K562 (cell line): ENCODE results near the gene SEZ6L. TPM values are rescaled to one million over a fixed set of nuclear protein-coding genes. Genes with fewer than 3 reads are reported as not detected.
A peak's percentile ranks its signal among the peaks of the same experiment; 100 is the strongest.

ENCODE experiments used
- ATAC-seq: fragments of 200-7000 bp; cut with Tn5 transposase; 3 replicates; pipeline ENCODE4 v1.9.1; 2020; ENCODE audit warnings: moderate library complexity
- BruUV-seq: library from RNA; stranded (reverse); fragments of 400-500 nt; replicated peaks from 2 replicates; lab custom pipeline; 2021; lab: Mats Ljungman, UMichigan
- CTCF ChIA-PET: fragments of 300-600 bp; formaldehyde crosslinking; extraction: SDS; loops from one replicate; lab custom pipeline; 2021; ENCODE audit warnings: low intra/inter-chr PET ratio; lab: Yijun Ruan, JAX
- POLR2A ChIA-PET: fragments of 300-600, 350-650 bp; sonication (Branson Sonifier 250); formaldehyde crosslinking; extraction: SDS; loops from one replicate; lab custom pipeline; 2021; ENCODE audit warnings: antibody characterized with exemption, inconsistent platforms; lab: Yijun Ruan, JAX
- DNase-seq, 4 experiments: peaks; one replicate each; pipeline versions ENCODE4 v3.0.0 to v3.0.0-alpha.2; 2011 to 2018; ENCODE audit warnings: low spot score in 3 of 4, mixed read lengths in 3 of 4; ENCODE audit errors: extremely low read depth in 1 of 4
- FAIRE-seq: peaks from 2 replicates; lab custom pipeline; 2011; peaks lifted over from hg19 to GRCh38; lab: Jason Lieb, UNC
- H2AFZ ChIP-seq: 2 replicates; pipeline ENCODE4 v1.6.0; 2011; ENCODE audit warnings: low read depth, low read length, control low read depth, inconsistent platforms
- H3K27ac ChIP-seq: fragments of 200-600 bp; 3 replicates; pipeline ENCODE4 v1.8.0; 2011; ENCODE audit warnings: low read depth, mild to moderate bottlenecking, control low read depth, inconsistent platforms, low read length, moderate library complexity, mixed read lengths; ENCODE audit errors: extremely low read depth
- H3K27me3 ChIP-seq, 2 experiments: fragments of 300-600 bp in 1 of 2; 2 replicates in 1 of 2; 3 replicates in 1 of 2; pipeline versions ENCODE4 v1.6.0 to v1.8.0; 2011; ENCODE audit warnings: inconsistent platforms in 2 of 2, low read length in 2 of 2, mild to moderate bottlenecking in 1 of 2, mixed read lengths in 1 of 2, moderate library complexity in 1 of 2; ENCODE audit not compliant: control insufficient read depth in 2 of 2, insufficient read depth in 2 of 2
- H3K36me3 ChIP-seq: fragments of 300-600 bp; 3 replicates; pipeline ENCODE4 v1.8.0; 2011; ENCODE audit warnings: mild to moderate bottlenecking, low read length, inconsistent platforms; ENCODE audit not compliant: control insufficient read depth, insufficient read depth
- H3K4me1 ChIP-seq, 2 experiments: fragments of 200-600 bp in 1 of 2; replicated peaks in 1 of 2; 2 replicates in 1 of 2; 3 replicates in 1 of 2; pipeline versions ENCODE4 v1.5.1 to v1.8.0; 2011; ENCODE audit warnings: inconsistent platforms in 2 of 2, low read length in 2 of 2, mild to moderate bottlenecking in 1 of 2, mixed read lengths in 1 of 2, moderate library complexity in 1 of 2; ENCODE audit not compliant: control insufficient read depth in 2 of 2, insufficient read depth in 2 of 2
- H3K4me2 ChIP-seq: 2 replicates; pipeline ENCODE4 v1.6.1; 2011; ENCODE audit warnings: low read length, control low read depth, inconsistent platforms, mixed read lengths; ENCODE audit not compliant: insufficient read depth
- H3K4me3 ChIP-seq: fragments of 200-600 bp; sonication (generic), shearing (Covaris generic); 2 replicates; pipeline ENCODE4 v1.5.1; 2016; ENCODE audit warnings: control low read depth, inconsistent platforms
- H3K79me2 ChIP-seq: fragments of 200-600 bp; 3 replicates; pipeline ENCODE4 v1.8.0; 2011; ENCODE audit warnings: low read length, inconsistent platforms; ENCODE audit not compliant: control insufficient read depth, insufficient read depth
- H3K9ac ChIP-seq, 2 experiments: 2 replicates each; pipeline versions ENCODE4 v1.6.0 to v1.6.1; 2011; ENCODE audit warnings: low read depth in 2 of 2, low read length in 2 of 2, control low read depth in 1 of 2, inconsistent platforms in 1 of 2, mild to moderate bottlenecking in 1 of 2, mixed read lengths in 1 of 2; ENCODE audit not compliant: insufficient read depth in 1 of 2
- H3K9me1 ChIP-seq: one replicate; pipeline ENCODE4 v1.6.0; 2011; ENCODE audit warnings: inconsistent platforms, mild to moderate bottlenecking, low read length, moderate library complexity; ENCODE audit not compliant: control insufficient read depth, insufficient read depth
- H3K9me3 ChIP-seq: replicated peaks from 2 replicates; pipeline ENCODE4 v1.5.1; 2011; ENCODE audit warnings: low read depth, low read length, inconsistent platforms; ENCODE audit not compliant: control insufficient read depth, insufficient read depth
- H4K20me1 ChIP-seq: replicated peaks from 2 replicates; pipeline ENCODE4 v1.6.1; 2011; ENCODE audit warnings: low read length, inconsistent platforms, mixed read lengths; ENCODE audit not compliant: control insufficient read depth, insufficient read depth
- KAT8 ChIP-seq: fragments of 450-650 bp; IDR thresholded peaks from 2 replicates; pipeline ENCODE4 v1.6.1; 2016; ENCODE audit warnings: low read depth, mild to moderate bottlenecking
- PRDM10 ChIP-seq: fragments of 450-650 bp; IDR thresholded peaks from 2 replicates; pipeline ENCODE4 v1.6.1; 2018; ENCODE audit not compliant: partially characterized antibody
- ZFPM2 ChIP-seq: fragments of 250-450 bp; sonication (Bioruptor Pico); IDR thresholded peaks from 2 replicates; pipeline ENCODE4 v1.5.1; 2022; ENCODE audit warnings: mild to moderate bottlenecking
- ZNF408 ChIP-seq: fragments of 250-450 bp; sonication (Bioruptor Pico); IDR thresholded peaks from 2 replicates; pipeline ENCODE4 v1.4.0; 2020; ENCODE audit warnings: low read depth, mild to moderate bottlenecking, moderate library complexity
- WGBS: fragments of 100-300 bp; shearing (Covaris generic); methylation state at CpG from one replicate; pipeline ENCODE4 v1.1.6; 2016; ENCODE audit warnings: low coverage, mixed read lengths; ENCODE audit not compliant: insufficient coverage; ENCODE audit errors: missing lambda C conversion rate; 5-methylcytosine and 5-hydroxymethylcytosine counted together
- in situ Hi-C: fragments of 300-500 bp; cut with MboI; formaldehyde crosslinking; loops from 4 replicates; pipeline ENCODE4 v1.15.0; 2018; ENCODE audit warnings: inconsistent platforms, mixed read lengths
- intact Hi-C: fragments of 100-400 bp; cut with micrococcal nuclease; formaldehyde crosslinking; loops from 2 replicates; pipeline ENCODE4 v1.14.2; 2022
- polyA plus RNA-seq, 8 experiments: library from polyadenylated mRNA; depleted of rRNA in 4 of 8; stranded (reverse) in 5 of 8; unstranded in 3 of 8; fragments of >200 nt; fragmentation: Nextera tagmentation in 2 of 8; fragmentation: Illumina TruSeq in 1 of 8; extraction: Ambion mirVana in 2 of 8; extraction: Trizol in 1 of 8; gene quantifications; 2 replicates each; pipeline versions ENCODE4 v1.2.1 to v1.2.3, GENCODE V29; 2011 to 2014; ENCODE audit warnings: inconsistent platforms in 1 of 8, missing spikeins in 1 of 8
- total RNA-seq, 7 experiments: library from RNA; depleted of rRNA in 6 of 7; stranded (reverse); fragments of >200 nt in 6 of 7; fragmentation: Illumina TruSeq in 2 of 7; extraction: Trizol in 2 of 7; gene quantifications; 2 replicates each; pipeline versions ENCODE4 v1.2.1 to v1.2.3, GENCODE V29; 2011 to 2021; ENCODE audit warnings: low replicate concordance in 1 of 7
- TF ChIP-seq, protein P1 (sequence below): IDR thresholded peaks from 2 replicates; pipeline ENCODE4 v1.6.1; 2016; ENCODE audit warnings: missing genetic modification characterization, missing compliant biosample characterization
- TF ChIP-seq, protein P2 (sequence below): sonication (generic); formaldehyde crosslinking; IDR thresholded peaks from 2 replicates; pipeline ENCODE4 v1.5.0; 2020; ENCODE audit warnings: missing genetic modification reagents

SEZ6L gene
- total and polyA plus RNA-seq, 9 of the 15 experiments (the other 6 are each of a cell fraction or from before 2014, with no cell fraction given), result not detected

DNA sequence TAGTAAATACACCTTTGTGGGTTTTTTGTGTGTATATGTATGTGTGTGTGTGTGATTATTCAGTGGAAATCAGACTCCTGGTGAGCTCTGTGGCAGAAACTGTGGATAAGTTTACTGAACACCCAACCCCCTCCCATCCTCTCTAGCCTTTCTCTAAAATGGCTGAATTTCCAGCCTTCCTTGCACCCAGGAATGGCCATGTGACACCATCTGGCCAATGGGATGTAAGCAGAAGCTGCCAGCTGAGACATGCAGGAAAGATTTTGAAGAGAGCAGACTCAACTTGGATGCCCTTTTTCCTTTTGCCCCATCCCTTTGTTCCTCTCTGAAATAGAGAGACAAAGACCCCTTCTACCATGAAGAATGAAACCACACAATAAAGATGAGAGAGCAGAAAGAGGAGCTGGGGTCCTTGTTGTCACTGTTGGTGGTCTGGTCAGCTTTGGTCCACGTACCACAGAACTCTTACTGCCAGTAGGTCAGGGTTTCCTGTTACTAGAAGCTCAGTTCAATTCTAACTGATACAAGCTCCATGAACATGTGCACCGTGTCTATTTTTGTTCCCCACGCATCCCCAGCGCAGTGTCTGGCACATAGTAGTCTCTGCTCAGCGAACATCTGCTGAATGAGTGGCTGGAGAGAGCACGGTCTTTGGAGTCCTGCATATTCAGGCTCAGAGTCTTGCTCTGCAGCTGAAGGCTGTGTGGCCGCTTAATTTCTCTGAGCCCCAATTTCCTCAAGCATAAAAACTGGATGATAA is 57.5 kb downstream of the SEZ6L start:
- in situ Hi-C loops, result no loop called here
- intact Hi-C loops, result no loop called here
- ATAC-seq (no peak), DNase-seq (no peak), FAIRE-seq (no peak)
- H3K4me3 ChIP-seq, result no peak overlapping the region
- H3K9me3 ChIP-seq, result no peaks in the 10 kb centered on the region
- no peak overlapping the region for H3K4me2 ChIP-seq
- no peaks in the 10 kb centered on the region for H3K4me1 ChIP-seq
- no peaks in the 10 kb centered on the region for H3K79me2 ChIP-seq
- no peak overlapping the region for H3K9ac ChIP-seq
- no peaks in the 10 kb centered on the region for H4K20me1 ChIP-seq
- CTCF ChIA-PET, result no interaction called here
- no peaks in the 10 kb centered on the region for H3K9me1 ChIP-seq
- POLR2A ChIA-PET, result no interaction called here
- no TSS peak for BruUV-seq
- H3K27ac ChIP-seq, result no peak overlapping the region
- WGBS, result 0% methylated on average over 4 of the region's 7 CpGs
- H3K27me3 ChIP-seq, result no peaks in the 10 kb centered on the region; a peak in 1 of 5 replicates
- no peak overlapping the region for H2AFZ ChIP-seq
- TF ChIP-seq ZFPM2 (no peak), PRDM10 (no peak), KAT8 (no peak), ZNF408 (CRISPR knock-in tag) (no peak)
- TF ChIP-seq, protein P1, sequence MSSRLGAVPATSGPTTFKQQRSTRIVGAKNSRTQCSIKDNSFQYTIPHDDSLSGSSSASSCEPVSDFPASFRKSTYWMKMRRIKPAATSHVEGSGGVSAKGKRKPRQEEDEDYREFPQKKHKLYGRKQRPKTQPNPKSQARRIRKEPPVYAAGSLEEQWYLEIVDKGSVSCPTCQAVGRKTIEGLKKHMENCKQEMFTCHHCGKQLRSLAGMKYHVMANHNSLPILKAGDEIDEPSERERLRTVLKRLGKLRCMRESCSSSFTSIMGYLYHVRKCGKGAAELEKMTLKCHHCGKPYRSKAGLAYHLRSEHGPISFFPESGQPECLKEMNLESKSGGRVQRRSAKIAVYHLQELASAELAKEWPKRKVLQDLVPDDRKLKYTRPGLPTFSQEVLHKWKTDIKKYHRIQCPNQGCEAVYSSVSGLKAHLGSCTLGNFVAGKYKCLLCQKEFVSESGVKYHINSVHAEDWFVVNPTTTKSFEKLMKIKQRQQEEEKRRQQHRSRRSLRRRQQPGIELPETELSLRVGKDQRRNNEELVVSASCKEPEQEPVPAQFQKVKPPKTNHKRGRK (tag), result no peak
- TF ChIP-seq, protein P2, sequence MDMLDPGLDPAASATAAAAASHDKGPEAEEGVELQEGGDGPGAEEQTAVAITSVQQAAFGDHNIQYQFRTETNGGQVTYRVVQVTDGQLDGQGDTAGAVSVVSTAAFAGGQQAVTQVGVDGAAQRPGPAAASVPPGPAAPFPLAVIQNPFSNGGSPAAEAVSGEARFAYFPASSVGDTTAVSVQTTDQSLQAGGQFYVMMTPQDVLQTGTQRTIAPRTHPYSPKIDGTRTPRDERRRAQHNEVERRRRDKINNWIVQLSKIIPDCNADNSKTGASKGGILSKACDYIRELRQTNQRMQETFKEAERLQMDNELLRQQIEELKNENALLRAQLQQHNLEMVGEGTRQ (CRISPR knock-in tag), result peak; percentile 54; the same call in 1 of the 2 replicates
- H3K36me3 ChIP-seq, result no peaks in the 10 kb centered on the region
